Endodermal cell (in vitro differentiated cells): ENCODE results near the gene CDKN1C. TPM values are rescaled to one million over a fixed set of nuclear protein-coding genes. Genes with fewer than 3 reads are reported as not detected.

Source experiments
- DNase-seq: peaks from one replicate; pipeline ENCODE4 v3.0.0-alpha.2; 2017
- H3K27ac ChIP-seq: 2 replicates; pipeline ENCODE4 v1.5.1; 2013; ENCODE audit warnings: mild to moderate bottlenecking, low read depth, low read length, moderate library complexity
- H3K27me3 ChIP-seq: 2 replicates; pipeline ENCODE4 v1.6.1; 2013; ENCODE audit warnings: mild to moderate bottlenecking, low read length, moderate library complexity; ENCODE audit not compliant: insufficient read depth, control insufficient read depth, poor library complexity, severe bottlenecking
- H3K36me3 ChIP-seq: 2 replicates; pipeline ENCODE4 v1.7.0; 2013; ENCODE audit warnings: mild to moderate bottlenecking, low read length, moderate library complexity; ENCODE audit not compliant: control insufficient read depth, insufficient read depth
- H3K4me1 ChIP-seq: one replicate; pipeline ENCODE4 v1.7.0; 2013; ENCODE audit warnings: low read length; ENCODE audit not compliant: control insufficient read depth, insufficient read depth
- H3K4me3 ChIP-seq: 2 replicates; pipeline ENCODE4 v1.5.1; 2013; ENCODE audit warnings: mild to moderate bottlenecking, low read length, moderate library complexity
- H3K9ac ChIP-seq: 2 replicates; pipeline ENCODE4 v1.6.1; 2013; ENCODE audit warnings: mild to moderate bottlenecking, low read length, moderate library complexity; ENCODE audit not compliant: poor library complexity, severe bottlenecking; ENCODE audit errors: extremely low read depth
- H3K9me3 ChIP-seq: 2 replicates; pipeline ENCODE4 v1.6.1; 2013; ENCODE audit warnings: mild to moderate bottlenecking, low read length, moderate library complexity; ENCODE audit not compliant: control insufficient read depth
- H3K27ac Mint-ChIP-seq: 2 replicates; pipeline ENCODE4 v1.8.0; 2020; ENCODE audit warnings: mixed read lengths
- H3K27me3 Mint-ChIP-seq: 2 replicates; pipeline ENCODE4 v1.8.0; 2021; ENCODE audit warnings: mild to moderate bottlenecking, mixed read lengths; ENCODE audit not compliant: insufficient read depth
- H3K36me3 Mint-ChIP-seq: 2 replicates; pipeline ENCODE4 v1.8.0; 2020; ENCODE audit warnings: low read depth, mixed read lengths
- H3K4me1 Mint-ChIP-seq: 2 replicates; pipeline ENCODE4 v1.8.0; 2020; ENCODE audit warnings: mixed read lengths
- H3K4me3 Mint-ChIP-seq: 2 replicates; pipeline ENCODE4 v1.8.0; 2020; ENCODE audit warnings: mild to moderate bottlenecking, moderate library complexity, mixed read lengths
- H3K9me3 Mint-ChIP-seq: 2 replicates; pipeline ENCODE4 v1.8.0; 2020; ENCODE audit warnings: mild to moderate bottlenecking, mixed read lengths
- CTCF ChIP-seq: fragments of 200-600 bp; sonication (generic); conservative IDR thresholded peaks from 2 replicates; pipeline ENCODE4 v1.5.0; 2021; ENCODE audit warnings: antibody characterized with exemption, mild to moderate bottlenecking
- WGBS, 2 experiments: methylation state at CpG; one replicate each; pipeline versions ENCODE4 v1.1.5 to v1.1.7; 2013; ENCODE audit warnings: missing lambda C conversion rate in 2 of 2, mixed read lengths in 1 of 2; ENCODE audit not compliant: insufficient coverage in 1 of 2, insufficient read length in 1 of 2; 5-methylcytosine and 5-hydroxymethylcytosine counted together
- total RNA-seq, 2 donors: library from RNA; stranded (reverse); fragmentation: NEBNext Ultra II Directional in 1 of 2; extraction: Animal tissue kit (Norgen Biotek cat#: 25700) in 1 of 2; gene quantifications; 2 replicates in 1 of 2; 3 replicates in 1 of 2; pipeline ENCODE4 v1.2.1, GENCODE V29; 2021

The CDKN1C gene
- total RNA-seq, 2 donors from 2014 or later, result 37.6 to 60.9 TPM

- H3K27ac Mint-ChIP-seq, result no peak overlapping the region
- H3K4me1 Mint-ChIP-seq, result peaks cover 4% of the 10 kb centered on the region
- peak; percentile 98 for DNase-seq
- peaks cover 28% of the 10 kb centered on the region for H3K27me3 Mint-ChIP-seq
- Histone ChIP-seq H3K9me3 (no peaks in the 10 kb centered on the region), H3K9ac (peak overlapping the region; percentile 20), H3K4me1 (peaks cover 4% of the 10 kb centered on the region), H3K4me3 (peak overlapping the region; percentile 80), H3K27ac (no peak overlapping the region), H3K27me3 (no peaks in the 10 kb centered on the region), H3K36me3 (no peaks in the 10 kb centered on the region)
- WGBS, 2 experiments, result 4 to 5% methylated on average over 27 to 58 of the region's 58 CpGs
- no peak for TF ChIP-seq CTCF
- H3K36me3 Mint-ChIP-seq, result peaks cover 23% of the 10 kb centered on the region
- peaks cover 14% of the 10 kb centered on the region for H3K9me3 Mint-ChIP-seq
- peak overlapping the region; percentile 61 for H3K4me3 Mint-ChIP-seq
Measured at GRCh38 chr11:2901854-2902783, 16.5 kb upstream of the CDKN1C start.

- no peak overlapping the region for H3K27ac Mint-ChIP-seq
Measured at GRCh38 chr11:2901196-2901796, 15.7 kb upstream of the CDKN1C start.

More at GRCh38 chr11:2901196-2901796, 15.7 kb upstream of the CDKN1C start:
- no peak for DNase-seq
- Mint-ChIP-seq H3K36me3 (peaks cover 17% of the 10 kb centered on the region), H3K9me3 (peaks cover 12% of the 10 kb centered on the region), H3K4me1 (peaks cover 4% of the 10 kb centered on the region), H3K4me3 (peak overlapping the region; percentile 61), H3K27me3 (peaks cover 30% of the 10 kb centered on the region)
- no peak for TF ChIP-seq CTCF
- Histone ChIP-seq H3K36me3 (no peaks in the 10 kb centered on the region), H3K27me3 (no peaks in the 10 kb centered on the region), H3K4me3 (peak overlapping the region; percentile 80), H3K9ac (no peak overlapping the region), H3K9me3 (no peaks in the 10 kb centered on the region), H3K27ac (no peak overlapping the region), H3K4me1 (peaks cover 4% of the 10 kb centered on the region)
- WGBS, 2 experiments, result 86 to 88% methylated on average over 8 to 16 of the region's 16 CpGs
